ENCODE data around the gene PDCD11.

Gene PDCD11

DNA sequence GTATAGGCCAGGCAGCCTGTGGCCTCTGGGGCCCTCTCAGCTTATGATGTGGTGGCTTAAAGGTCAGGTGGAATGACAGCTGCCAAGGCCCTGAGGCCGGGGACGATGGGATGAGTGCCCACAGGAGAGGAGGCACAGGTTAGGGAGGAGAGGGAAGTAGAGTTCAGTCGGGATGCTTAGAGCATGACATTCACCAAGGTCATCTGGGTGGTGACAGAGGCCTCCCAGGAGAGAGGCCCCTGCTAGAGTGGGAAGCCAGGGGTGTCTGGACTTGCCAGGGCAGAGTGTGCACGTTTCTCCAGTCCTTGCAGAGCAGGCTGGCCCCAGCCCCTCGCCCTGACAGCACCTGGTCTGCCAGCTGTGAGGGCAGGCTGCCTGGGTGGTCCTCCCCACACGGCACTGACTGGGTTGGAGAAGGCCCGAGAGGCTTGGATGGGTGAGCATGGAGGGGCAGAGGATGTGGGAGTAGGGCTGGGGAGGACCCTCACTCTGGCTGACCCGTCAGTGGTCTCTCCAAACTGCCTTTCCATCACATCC is 60.8 kb downstream of the PDCD11 start:
- H3K27me3 ChIP-seq (ENCODE audit: insufficient read depth, low read length, poor library complexity, severe bottlenecking) = no peaks in the 10 kb centered on the region
- H4K20me1 ChIP-seq (ENCODE audit: insufficient read depth, low read length, poor library complexity, severe bottlenecking) = no peaks in the 10 kb centered on the region
- no peaks in the 10 kb centered on the region for H3K9me2 ChIP-seq (replicated peaks; ENCODE audit: low read depth, low read length)
- H3F3A ChIP-seq (ENCODE audit: low read depth) = no peaks in the 10 kb centered on the region
- peak overlapping the region; percentile 3 for H3K9ac ChIP-seq (ENCODE audit: low read depth, low read length, poor library complexity, severe bottlenecking)
- H3K4me3 ChIP-seq (ENCODE audit: low read length, poor library complexity, severe bottlenecking) = no peak overlapping the region
- H3K4me1 ChIP-seq (ENCODE audit: insufficient read depth, low read length, poor library complexity, severe bottlenecking) = peaks cover 31% of the 10 kb centered on the region
- H2AFZ ChIP-seq (ENCODE audit: low read length) = no peak overlapping the region
- H3K9me3 ChIP-seq (ENCODE audit: insufficient read depth, low read depth, low read length) = no peaks in the 10 kb centered on the region
- H3K36me3 ChIP-seq (ENCODE audit: insufficient read depth, low read length) = no peaks in the 10 kb centered on the region
- TF ChIP-seq, protein P1, sequence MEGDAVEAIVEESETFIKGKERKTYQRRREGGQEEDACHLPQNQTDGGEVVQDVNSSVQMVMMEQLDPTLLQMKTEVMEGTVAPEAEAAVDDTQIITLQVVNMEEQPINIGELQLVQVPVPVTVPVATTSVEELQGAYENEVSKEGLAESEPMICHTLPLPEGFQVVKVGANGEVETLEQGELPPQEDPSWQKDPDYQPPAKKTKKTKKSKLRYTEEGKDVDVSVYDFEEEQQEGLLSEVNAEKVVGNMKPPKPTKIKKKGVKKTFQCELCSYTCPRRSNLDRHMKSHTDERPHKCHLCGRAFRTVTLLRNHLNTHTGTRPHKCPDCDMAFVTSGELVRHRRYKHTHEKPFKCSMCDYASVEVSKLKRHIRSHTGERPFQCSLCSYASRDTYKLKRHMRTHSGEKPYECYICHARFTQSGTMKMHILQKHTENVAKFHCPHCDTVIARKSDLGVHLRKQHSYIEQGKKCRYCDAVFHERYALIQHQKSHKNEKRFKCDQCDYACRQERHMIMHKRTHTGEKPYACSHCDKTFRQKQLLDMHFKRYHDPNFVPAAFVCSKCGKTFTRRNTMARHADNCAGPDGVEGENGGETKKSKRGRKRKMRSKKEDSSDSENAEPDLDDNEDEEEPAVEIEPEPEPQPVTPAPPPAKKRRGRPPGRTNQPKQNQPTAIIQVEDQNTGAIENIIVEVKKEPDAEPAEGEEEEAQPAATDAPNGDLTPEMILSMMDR (conservative IDR thresholded peaks at IDR 0.05; ENCODE audit: low read length) = no peak
- no peak for TF ChIP-seq EZH2phosphoT487 (IDR thresholded peaks at IDR 0.05; ENCODE audit: borderline replicate concordance)
- H3K4me2 ChIP-seq (ENCODE audit: low read depth, low read length, poor library complexity, severe bottlenecking) = no peak overlapping the region
- H3K79me2 ChIP-seq (ENCODE audit: insufficient read depth, low read length) = peaks cover 8% of the 10 kb centered on the region; the same call in 1 of the 2 replicates

DNA sequence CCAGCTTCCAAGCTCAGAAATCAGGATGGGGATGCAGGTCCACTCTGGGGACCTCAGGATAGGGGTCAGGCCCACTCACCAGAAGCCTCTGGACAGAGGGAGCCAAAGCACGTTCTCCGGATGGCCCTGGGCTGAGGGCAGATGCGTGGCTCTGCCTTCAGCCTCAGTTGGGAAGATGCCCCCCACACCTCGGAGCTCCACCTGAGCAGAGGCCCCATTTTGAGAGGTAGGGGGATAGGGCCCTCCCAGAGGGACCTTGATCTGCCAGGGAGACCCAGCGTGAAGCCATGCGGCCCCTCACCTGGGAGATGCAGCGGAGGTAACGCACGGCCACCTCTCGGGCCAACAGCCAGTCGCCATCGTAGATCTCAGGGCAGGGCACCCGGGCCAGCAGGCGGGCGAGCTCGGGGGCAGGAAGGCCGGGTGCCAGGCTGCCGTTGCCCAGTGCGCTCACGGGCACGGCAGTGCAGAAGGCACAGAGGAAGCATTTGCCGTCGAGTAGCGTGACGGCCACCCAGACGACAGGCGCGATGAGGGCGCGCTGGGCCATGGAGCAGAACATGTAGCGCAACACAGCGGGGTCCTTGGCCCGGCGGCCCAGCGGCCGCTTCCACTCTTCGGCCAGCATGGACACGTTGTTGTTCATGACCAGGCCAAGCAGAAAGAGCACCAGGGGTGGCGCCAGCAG is 61.6 kb downstream of the PDCD11 start:
- H3K79me2 ChIP-seq (ENCODE audit: insufficient read depth, low read length) = 0 out of 2 replicates have a peak, but pooled peaks cover under 1% of the 10 kb centered on the region
- no peaks in the 10 kb centered on the region for H4K20me1 ChIP-seq (ENCODE audit: insufficient read depth, low read length, poor library complexity, severe bottlenecking)
- no peak overlapping the region for H3K4me2 ChIP-seq (ENCODE audit: low read depth, low read length, poor library complexity, severe bottlenecking)
- no peak for TF ChIP-seq EZH2phosphoT487 (IDR thresholded peaks at IDR 0.05; ENCODE audit: borderline replicate concordance)
- TF ChIP-seq, protein P1 (conservative IDR thresholded peaks at IDR 0.05; ENCODE audit: low read length) = no peak
- H3K4me3 ChIP-seq (ENCODE audit: low read length, poor library complexity, severe bottlenecking) = no peak overlapping the region
- H3K9ac ChIP-seq (ENCODE audit: low read depth, low read length, poor library complexity, severe bottlenecking) = no peak overlapping the region
- no peaks in the 10 kb centered on the region for H3K9me3 ChIP-seq (ENCODE audit: insufficient read depth, low read depth, low read length)
- H3K27me3 ChIP-seq (ENCODE audit: insufficient read depth, low read length, poor library complexity, severe bottlenecking) = no peaks in the 10 kb centered on the region
- H3F3A ChIP-seq (ENCODE audit: low read depth) = no peaks in the 10 kb centered on the region
- peaks cover 24% of the 10 kb centered on the region for H3K4me1 ChIP-seq (ENCODE audit: insufficient read depth, low read length, poor library complexity, severe bottlenecking)
- no peaks in the 10 kb centered on the region for H3K36me3 ChIP-seq (ENCODE audit: insufficient read depth, low read length)
- no peaks in the 10 kb centered on the region for H3K9me2 ChIP-seq (replicated peaks; ENCODE audit: low read depth, low read length)
- no peak overlapping the region for H2AFZ ChIP-seq (ENCODE audit: low read length)

DNA sequence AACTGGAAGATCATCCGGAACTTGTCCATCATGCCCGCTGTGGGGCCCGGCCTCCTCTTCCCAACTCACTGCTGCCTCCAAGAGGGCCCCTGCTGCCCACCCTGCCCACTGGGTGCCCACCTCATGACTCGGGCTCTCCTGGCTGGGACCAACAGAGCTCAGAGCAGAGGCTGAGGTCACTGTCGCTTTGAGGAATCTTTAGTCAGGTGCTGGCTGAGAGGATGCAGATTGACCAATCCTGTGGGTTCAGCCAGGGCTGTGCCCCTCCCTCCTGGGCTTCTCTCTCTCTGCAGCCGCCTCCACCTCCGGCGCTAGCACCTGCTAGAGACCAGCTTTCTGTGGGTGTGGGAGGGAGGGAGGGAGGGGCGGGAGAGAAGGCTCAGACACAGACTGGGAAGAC is 62.3 kb downstream of the PDCD11 start, which contains the start of gene CALHM1:
Gene CALHM1 (minus strand): TSS at position 181 of the 400 bp plus-strand sequence. CDS start 149 bp downstream, at position 32.
- Histone ChIP-seq H3F3A (ENCODE audit: low read depth) (no peaks in the 10 kb centered on the region), H3K27me3 (ENCODE audit: insufficient read depth, low read length, poor library complexity, severe bottlenecking) (no peaks in the 10 kb centered on the region), H3K9me2 (replicated peaks; ENCODE audit: low read depth, low read length) (no peaks in the 10 kb centered on the region), H4K20me1 (ENCODE audit: insufficient read depth, low read length, poor library complexity, severe bottlenecking) (no peaks in the 10 kb centered on the region), H3K4me2 (ENCODE audit: low read depth, low read length, poor library complexity, severe bottlenecking) (no peak within 1 kb of the TSS), H3K9me3 (ENCODE audit: insufficient read depth, low read depth, low read length) (no peaks in the 10 kb centered on the region), H3K4me1 (ENCODE audit: insufficient read depth, low read length, poor library complexity, severe bottlenecking) (peaks cover 20% of the 10 kb centered on the region), H3K79me2 (ENCODE audit: insufficient read depth, low read length) (no peaks in the 10 kb centered on the region), H3K9ac (ENCODE audit: low read depth, low read length, poor library complexity, severe bottlenecking) (peak within 1 kb of the TSS; percentile 14), H3K4me3 (ENCODE audit: low read length, poor library complexity, severe bottlenecking) (no peak within 1 kb of the TSS), H2AFZ (ENCODE audit: low read length) (no peak within 1 kb of the TSS), H3K36me3 (ENCODE audit: insufficient read depth, low read length) (no peaks in the 10 kb centered on the region)
- no peak for TF ChIP-seq EZH2phosphoT487 (IDR thresholded peaks at IDR 0.05; ENCODE audit: borderline replicate concordance)
- TF ChIP-seq, protein P1 (conservative IDR thresholded peaks at IDR 0.05; ENCODE audit: low read length) = no peak
